Esophagus squamous epithelium (tissue), 4 donors: ENCODE results near the gene OR56A4.

ENCODE experiments used
- POLR2A ChIP-seq, 4 donors: fragments of 450-650 bp; IDR thresholded peaks; one replicate each; pipeline ENCODE4 v1.6.1; 2017; ENCODE audit warnings: antibody characterized with exemption in 4 of 4, mild to moderate bottlenecking in 4 of 4, moderate library complexity in 3 of 4
- TF ChIP-seq, protein P1 (sequence below), 6 experiments: fragments of 450-650 bp in 4 of 6; fragments of 200-600 bp in 2 of 6; sonication (generic) in 2 of 6; IDR thresholded peaks; one replicate each; pipeline ENCODE4 v1.5.1; 2016 to 2019; ENCODE audit warnings: antibody characterized with exemption in 6 of 6, mild to moderate bottlenecking in 4 of 6, moderate library complexity in 4 of 6

DNA sequence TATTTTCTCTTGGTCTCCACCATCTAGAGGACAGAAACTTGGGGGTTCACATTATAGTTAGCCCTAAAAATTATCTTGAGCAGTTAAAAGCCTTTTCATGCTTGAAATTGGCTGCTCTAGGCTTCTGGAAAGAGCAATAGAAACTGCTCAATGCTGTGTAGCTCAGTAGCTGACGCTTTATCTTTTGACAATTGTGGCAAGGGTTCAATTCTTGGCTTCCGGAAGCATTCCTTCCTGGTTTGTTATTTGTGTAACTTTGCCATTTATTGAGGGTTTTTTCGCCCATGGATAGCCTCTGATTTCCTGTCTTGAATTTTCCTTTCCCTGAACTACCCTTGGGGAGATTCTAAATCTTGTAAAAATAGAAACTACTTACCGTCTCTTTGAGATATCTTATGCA, 34.1 kb upstream of the OR56A4 start:
- TF ChIP-seq, protein P1, sequence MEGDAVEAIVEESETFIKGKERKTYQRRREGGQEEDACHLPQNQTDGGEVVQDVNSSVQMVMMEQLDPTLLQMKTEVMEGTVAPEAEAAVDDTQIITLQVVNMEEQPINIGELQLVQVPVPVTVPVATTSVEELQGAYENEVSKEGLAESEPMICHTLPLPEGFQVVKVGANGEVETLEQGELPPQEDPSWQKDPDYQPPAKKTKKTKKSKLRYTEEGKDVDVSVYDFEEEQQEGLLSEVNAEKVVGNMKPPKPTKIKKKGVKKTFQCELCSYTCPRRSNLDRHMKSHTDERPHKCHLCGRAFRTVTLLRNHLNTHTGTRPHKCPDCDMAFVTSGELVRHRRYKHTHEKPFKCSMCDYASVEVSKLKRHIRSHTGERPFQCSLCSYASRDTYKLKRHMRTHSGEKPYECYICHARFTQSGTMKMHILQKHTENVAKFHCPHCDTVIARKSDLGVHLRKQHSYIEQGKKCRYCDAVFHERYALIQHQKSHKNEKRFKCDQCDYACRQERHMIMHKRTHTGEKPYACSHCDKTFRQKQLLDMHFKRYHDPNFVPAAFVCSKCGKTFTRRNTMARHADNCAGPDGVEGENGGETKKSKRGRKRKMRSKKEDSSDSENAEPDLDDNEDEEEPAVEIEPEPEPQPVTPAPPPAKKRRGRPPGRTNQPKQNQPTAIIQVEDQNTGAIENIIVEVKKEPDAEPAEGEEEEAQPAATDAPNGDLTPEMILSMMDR (IDR thresholded peaks at IDR 0.05), result no peak
- no peak for TF ChIP-seq POLR2A (IDR thresholded peaks at IDR 0.05)
